Activated T-helper 1 cell treated with Interleukin-2 at 50 U/mL for 16 hours (primary cell): ENCODE measurements around the gene CASKIN2.
"Not testable (repeated sequence)": the region's sequence is repeated elsewhere in the genome, so short reads cannot be mapped to it uniquely, and the experiment has no call there.

ENCODE experiments used
- DNase-seq: peaks from one replicate; pipeline ENCODE4 v3.0.0-alpha.2; 2020; ENCODE audit warnings: low read depth

CASKIN2 gene

GRCh38 chr17:75460295-75460694, 55.0 kb downstream of the CASKIN2 start:
- DNase-seq, result no peak

- no peak for DNase-seq
Observed at GRCh38 chr17:75459590-75460267, 55.6 kb downstream of the CASKIN2 start.

GRCh38 chr17:75459246-75459589, 56.1 kb downstream of the CASKIN2 start:
- DNase-seq, result no peak

GRCh38 chr17:75457047-75457654, 58.2 kb downstream of the CASKIN2 start:
- DNase-seq, result no peak

GRCh38 chr17:75456417-75457046, 58.8 kb downstream of the CASKIN2 start, which contains the start of gene TMEM94:
TMEM94 (plus strand) TSS chr17:75456635; CDS start chr17:75471906, 15,271 bp downstream.
- peak; percentile 81 for DNase-seq

GRCh38 chr17:75456039-75456416, 59.3 kb downstream of the CASKIN2 start:
- DNase-seq, result no peak

GRCh38 chr17:75454672-75455071, 60.7 kb downstream of the CASKIN2 start:
- not testable (repeated sequence) for DNase-seq

GRCh38 chr17:75454193-75454592, 61.1 kb downstream of the CASKIN2 start:
- DNase-seq, result no peak

GRCh38 chr17:75450270-75450669, 65.1 kb downstream of the CASKIN2 start:
- no peak for DNase-seq
